HG02981 (cell line): ENCODE results near the gene LRRC26.

ENCODE experiments used
- ATAC-seq: cut with Tn5 transposase; IDR thresholded peaks from one replicate; pipeline ENCODE4 v1.9.1; 2021; ENCODE audit warnings: mild to moderate bottlenecking, moderate library complexity; ENCODE audit not compliant: unreplicated experiment

The LRRC26 gene

GRCh38 chr9:137169896-137170358 lies at the start of gene LRRC26:
Gene LRRC26 (minus strand): TSS chr9:137170051. CDS start chr9:137169943, 108 bp downstream.
- ATAC-seq: no peak

- ATAC-seq: no peak
Observed at GRCh38 chr9:137218754-137219271, 49.0 kb upstream of the LRRC26 start.

GRCh38 chr9:137218212-137218753 lies 48.4 kb upstream of the LRRC26 start:
- ATAC-seq: no peak

- no peak for ATAC-seq
Observed at GRCh38 chr9:137217276-137218211, 47.7 kb upstream of the LRRC26 start.

- no peak for ATAC-seq
Observed at GRCh38 chr9:137216188-137216965, 46.5 kb upstream of the LRRC26 start.

GRCh38 chr9:137215196-137215986 lies 45.5 kb upstream of the LRRC26 start:
- ATAC-seq: no peak

- ATAC-seq: no peak
Observed at GRCh38 chr9:137214620-137215019, 44.8 kb upstream of the LRRC26 start.

- ATAC-seq: no peak
Observed at GRCh38 chr9:137213160-137214060, 43.6 kb upstream of the LRRC26 start.

- ATAC-seq: no peak
Observed at GRCh38 chr9:137212520-137212919, 42.7 kb upstream of the LRRC26 start.

GRCh38 chr9:137211532-137211931 lies 41.7 kb upstream of the LRRC26 start:
- ATAC-seq: no peak

- ATAC-seq: no peak
Observed at GRCh38 chr9:137206602-137207001, 36.8 kb upstream of the LRRC26 start.

GRCh38 chr9:137205126-137206069 lies 35.5 kb upstream of the LRRC26 start, which contains the start of the genes NDOR1 and TMEM203:
Gene NDOR1 (plus strand): TSS chr9:137205700. CDS start chr9:137205778, 78 bp downstream.
Gene TMEM203 (minus strand): TSS chr9:137205648. CDS start chr9:137205414, 234 bp downstream.
- ATAC-seq: peak; percentile 38

GRCh38 chr9:137204731-137205125 lies 34.9 kb upstream of the LRRC26 start:
- no peak for ATAC-seq

GRCh38 chr9:137202966-137203365 lies 33.1 kb upstream of the LRRC26 start:
- no peak for ATAC-seq

- no peak for ATAC-seq
Observed at GRCh38 chr9:137201205-137201868, 31.5 kb upstream of the LRRC26 start.

- ATAC-seq: peak; percentile 82
Observed at GRCh38 chr9:137200311-137201204, 30.7 kb upstream of the LRRC26 start, which contains the start of gene TPRN. Gene TPRN (minus strand): TSS chr9:137200741. CDS start chr9:137200711, 30 bp downstream.
